H1 (cell line): ENCODE measurements around the gene SMIM8. TPM values are rescaled to one million over a fixed set of nuclear protein-coding genes. Genes with fewer than 3 reads are reported as not detected.

ENCODE experiments used
- KDM4A ChIP-seq: IDR thresholded peaks from one replicate; pipeline ENCODE4 v1.7.1; 2012; ENCODE audit warnings: low read depth, mild to moderate bottlenecking, moderate library complexity, low read length, inconsistent platforms; ENCODE audit not compliant: severe bottlenecking
- MAFK ChIP-seq: IDR thresholded peaks from 2 replicates; pipeline ENCODE4 v1.6.1; 2012; ENCODE audit warnings: low read depth, mild to moderate bottlenecking, improper control_type of control experiment, low read length
- POLR2AphosphoS5 ChIP-seq: IDR thresholded peaks from 2 replicates; pipeline ENCODE4 v1.6.1; 2011; ENCODE audit warnings: low read depth, low read length
- SIN3A ChIP-seq, 2 experiments: IDR thresholded peaks in 1 of 2; conservative IDR thresholded peaks in 1 of 2; 2 replicates each; pipeline ENCODE4 v1.6.1; 2011 to 2012; ENCODE audit warnings: low read length in 2 of 2, improper control_type of control experiment in 1 of 2, low read depth in 1 of 2, mild to moderate bottlenecking in 1 of 2
- SUZ12 ChIP-seq: fragments of 200-600 bp; sonication (generic); IDR thresholded peaks from 2 replicates; pipeline ENCODE4 v1.6.1; 2012; ENCODE audit warnings: mild to moderate bottlenecking, inconsistent platforms, low read length, moderate library complexity, mixed read lengths
- TCF12 ChIP-seq: IDR thresholded peaks from 2 replicates; pipeline ENCODE4 v1.6.1; 2011; ENCODE audit warnings: low read depth, mild to moderate bottlenecking, low read length
- polyA plus RNA-seq, 7 experiments: library from polyadenylated mRNA; depleted of rRNA in 3 of 7; stranded (reverse) in 5 of 7; unstranded in 2 of 7; fragments of >200 nt in 5 of 7; fragments of 200-250 nt in 2 of 7; gene quantifications; 1 replicate in 5 of 7; 2 replicates in 1 of 7; 4 replicates in 1 of 7; pipeline versions ENCODE4 v1.2.1 to v1.2.3, GENCODE V29; 2011 to 2013; ENCODE audit warnings: missing spikeins in 2 of 7, mixed read lengths in 2 of 7
- total RNA-seq: library from RNA; stranded (reverse); fragmentation: NEBNext Ultra II Directional; extraction: Animal tissue kit (Norgen Biotek cat#: 25700); gene quantifications from 2 replicates; pipeline ENCODE4 v1.2.1, GENCODE V29; 2021
- TF ChIP-seq, protein P1 (sequence below): fragments of 300-600 bp; sonication (generic); IDR thresholded peaks from 2 replicates; pipeline ENCODE4 v1.7.1; 2012; ENCODE audit warnings: low read length, moderate library complexity, mild to moderate bottlenecking, inconsistent platforms; ENCODE audit not compliant: insufficient replicate concordance
- TF ChIP-seq, protein P2 (sequence below): IDR thresholded peaks from 2 replicates; pipeline ENCODE4 v1.6.1; 2012; ENCODE audit warnings: inconsistent platforms

The SMIM8 gene
- total and polyA plus RNA-seq, 2 of the 8 experiments (the other 6 are each of a cell fraction or from before 2014, with no cell fraction given): 3.0 to 10.7 TPM

DNA sequence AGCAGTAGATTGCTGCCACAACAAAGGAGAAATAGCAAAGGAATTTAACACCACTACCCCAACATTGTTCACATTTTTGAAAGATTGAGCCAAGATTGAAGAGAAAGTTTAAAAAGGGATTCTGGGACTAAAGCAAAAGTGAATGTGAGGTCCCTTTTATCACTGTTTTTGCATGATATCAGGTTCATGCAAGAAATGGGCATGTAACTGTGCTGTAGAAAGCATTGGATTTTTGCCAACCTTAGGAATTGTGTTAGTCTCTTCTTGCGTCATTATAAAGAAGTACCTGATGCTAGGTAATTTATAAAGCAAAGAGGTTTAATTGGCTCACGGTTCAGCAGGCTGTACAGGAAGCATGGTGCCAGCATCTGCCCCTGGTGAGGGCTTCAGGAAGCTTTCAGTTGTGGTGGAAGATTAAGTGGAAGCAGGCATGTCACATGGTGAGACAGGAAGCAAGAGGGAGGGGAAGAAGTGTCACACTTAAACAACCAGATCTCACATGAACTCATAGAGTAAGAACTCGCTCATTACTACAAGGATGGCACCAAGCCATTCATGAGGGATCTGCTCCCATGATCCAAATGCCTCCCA is 11.3 kb downstream of the SMIM8 start (continued):
- TF ChIP-seq, protein P1, sequence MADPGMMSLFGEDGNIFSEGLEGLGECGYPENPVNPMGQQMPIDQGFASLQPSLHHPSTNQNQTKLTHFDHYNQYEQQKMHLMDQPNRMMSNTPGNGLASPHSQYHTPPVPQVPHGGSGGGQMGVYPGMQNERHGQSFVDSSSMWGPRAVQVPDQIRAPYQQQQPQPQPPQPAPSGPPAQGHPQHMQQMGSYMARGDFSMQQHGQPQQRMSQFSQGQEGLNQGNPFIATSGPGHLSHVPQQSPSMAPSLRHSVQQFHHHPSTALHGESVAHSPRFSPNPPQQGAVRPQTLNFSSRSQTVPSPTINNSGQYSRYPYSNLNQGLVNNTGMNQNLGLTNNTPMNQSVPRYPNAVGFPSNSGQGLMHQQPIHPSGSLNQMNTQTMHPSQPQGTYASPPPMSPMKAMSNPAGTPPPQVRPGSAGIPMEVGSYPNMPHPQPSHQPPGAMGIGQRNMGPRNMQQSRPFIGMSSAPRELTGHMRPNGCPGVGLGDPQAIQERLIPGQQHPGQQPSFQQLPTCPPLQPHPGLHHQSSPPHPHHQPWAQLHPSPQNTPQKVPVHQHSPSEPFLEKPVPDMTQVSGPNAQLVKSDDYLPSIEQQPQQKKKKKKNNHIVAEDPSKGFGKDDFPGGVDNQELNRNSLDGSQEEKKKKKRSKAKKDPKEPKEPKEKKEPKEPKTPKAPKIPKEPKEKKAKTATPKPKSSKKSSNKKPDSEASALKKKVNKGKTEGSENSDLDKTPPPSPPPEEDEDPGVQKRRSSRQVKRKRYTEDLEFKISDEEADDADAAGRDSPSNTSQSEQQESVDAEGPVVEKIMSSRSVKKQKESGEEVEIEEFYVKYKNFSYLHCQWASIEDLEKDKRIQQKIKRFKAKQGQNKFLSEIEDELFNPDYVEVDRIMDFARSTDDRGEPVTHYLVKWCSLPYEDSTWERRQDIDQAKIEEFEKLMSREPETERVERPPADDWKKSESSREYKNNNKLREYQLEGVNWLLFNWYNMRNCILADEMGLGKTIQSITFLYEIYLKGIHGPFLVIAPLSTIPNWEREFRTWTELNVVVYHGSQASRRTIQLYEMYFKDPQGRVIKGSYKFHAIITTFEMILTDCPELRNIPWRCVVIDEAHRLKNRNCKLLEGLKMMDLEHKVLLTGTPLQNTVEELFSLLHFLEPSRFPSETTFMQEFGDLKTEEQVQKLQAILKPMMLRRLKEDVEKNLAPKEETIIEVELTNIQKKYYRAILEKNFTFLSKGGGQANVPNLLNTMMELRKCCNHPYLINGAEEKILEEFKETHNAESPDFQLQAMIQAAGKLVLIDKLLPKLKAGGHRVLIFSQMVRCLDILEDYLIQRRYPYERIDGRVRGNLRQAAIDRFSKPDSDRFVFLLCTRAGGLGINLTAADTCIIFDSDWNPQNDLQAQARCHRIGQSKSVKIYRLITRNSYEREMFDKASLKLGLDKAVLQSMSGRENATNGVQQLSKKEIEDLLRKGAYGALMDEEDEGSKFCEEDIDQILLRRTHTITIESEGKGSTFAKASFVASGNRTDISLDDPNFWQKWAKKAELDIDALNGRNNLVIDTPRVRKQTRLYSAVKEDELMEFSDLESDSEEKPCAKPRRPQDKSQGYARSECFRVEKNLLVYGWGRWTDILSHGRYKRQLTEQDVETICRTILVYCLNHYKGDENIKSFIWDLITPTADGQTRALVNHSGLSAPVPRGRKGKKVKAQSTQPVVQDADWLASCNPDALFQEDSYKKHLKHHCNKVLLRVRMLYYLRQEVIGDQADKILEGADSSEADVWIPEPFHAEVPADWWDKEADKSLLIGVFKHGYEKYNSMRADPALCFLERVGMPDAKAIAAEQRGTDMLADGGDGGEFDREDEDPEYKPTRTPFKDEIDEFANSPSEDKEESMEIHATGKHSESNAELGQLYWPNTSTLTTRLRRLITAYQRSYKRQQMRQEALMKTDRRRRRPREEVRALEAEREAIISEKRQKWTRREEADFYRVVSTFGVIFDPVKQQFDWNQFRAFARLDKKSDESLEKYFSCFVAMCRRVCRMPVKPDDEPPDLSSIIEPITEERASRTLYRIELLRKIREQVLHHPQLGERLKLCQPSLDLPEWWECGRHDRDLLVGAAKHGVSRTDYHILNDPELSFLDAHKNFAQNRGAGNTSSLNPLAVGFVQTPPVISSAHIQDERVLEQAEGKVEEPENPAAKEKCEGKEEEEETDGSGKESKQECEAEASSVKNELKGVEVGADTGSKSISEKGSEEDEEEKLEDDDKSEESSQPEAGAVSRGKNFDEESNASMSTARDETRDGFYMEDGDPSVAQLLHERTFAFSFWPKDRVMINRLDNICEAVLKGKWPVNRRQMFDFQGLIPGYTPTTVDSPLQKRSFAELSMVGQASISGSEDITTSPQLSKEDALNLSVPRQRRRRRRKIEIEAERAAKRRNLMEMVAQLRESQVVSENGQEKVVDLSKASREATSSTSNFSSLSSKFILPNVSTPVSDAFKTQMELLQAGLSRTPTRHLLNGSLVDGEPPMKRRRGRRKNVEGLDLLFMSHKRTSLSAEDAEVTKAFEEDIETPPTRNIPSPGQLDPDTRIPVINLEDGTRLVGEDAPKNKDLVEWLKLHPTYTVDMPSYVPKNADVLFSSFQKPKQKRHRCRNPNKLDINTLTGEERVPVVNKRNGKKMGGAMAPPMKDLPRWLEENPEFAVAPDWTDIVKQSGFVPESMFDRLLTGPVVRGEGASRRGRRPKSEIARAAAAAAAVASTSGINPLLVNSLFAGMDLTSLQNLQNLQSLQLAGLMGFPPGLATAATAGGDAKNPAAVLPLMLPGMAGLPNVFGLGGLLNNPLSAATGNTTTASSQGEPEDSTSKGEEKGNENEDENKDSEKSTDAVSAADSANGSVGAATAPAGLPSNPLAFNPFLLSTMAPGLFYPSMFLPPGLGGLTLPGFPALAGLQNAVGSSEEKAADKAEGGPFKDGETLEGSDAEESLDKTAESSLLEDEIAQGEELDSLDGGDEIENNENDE: no peak
- TF ChIP-seq, protein P2, sequence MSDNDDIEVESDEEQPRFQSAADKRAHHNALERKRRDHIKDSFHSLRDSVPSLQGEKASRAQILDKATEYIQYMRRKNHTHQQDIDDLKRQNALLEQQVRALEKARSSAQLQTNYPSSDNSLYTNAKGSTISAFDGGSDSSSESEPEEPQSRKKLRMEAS: no peak
- TF ChIP-seq TCF12 (no peak), POLR2AphosphoS5 (no peak), SUZ12 (no peak), KDM4A (no peak), MAFK (no peak), SIN3A (conservative IDR thresholded peaks at IDR 0.05 in 1 of 2, IDR thresholded peaks at IDR 0.05 in 1 of 2; ENCODE audit: low read depth in 1 of 2, low read length in 2 of 2) (no peak)
